Anterior cingulate cortex (tissue), 58 donors: ENCODE results near the gene UBE2E3.
"Not testable (repeated sequence)": the region's sequence is repeated elsewhere in the genome, so short reads cannot be mapped to it uniquely, and the experiment has no call there.

Experiments
- DNase-seq, 58 donors: peaks; one replicate each; lab custom pipeline; 2025; lab: John Stamatoyannopoulos, UW

The UBE2E3 gene

DNA sequence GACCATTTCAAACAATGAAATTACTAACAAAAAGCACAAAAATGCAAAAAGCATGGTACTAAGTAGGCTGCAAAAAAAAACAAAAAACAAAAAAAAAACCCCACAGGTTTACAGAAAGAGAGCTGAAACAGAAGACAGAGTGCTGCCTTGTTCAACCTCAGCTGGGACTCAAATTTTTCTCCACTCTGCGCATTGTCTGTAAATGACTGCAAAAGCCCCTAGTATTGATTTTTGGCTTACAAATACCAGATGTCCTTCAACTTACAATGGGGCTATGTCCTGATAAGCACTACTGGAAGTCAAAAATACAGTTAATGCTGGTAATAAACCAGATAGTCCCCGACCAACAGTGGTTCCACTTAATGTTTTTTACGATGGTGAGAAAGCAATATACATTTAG lies 42.2 kb downstream of the UBE2E3 start:
- DNase-seq = no peak

DNA sequence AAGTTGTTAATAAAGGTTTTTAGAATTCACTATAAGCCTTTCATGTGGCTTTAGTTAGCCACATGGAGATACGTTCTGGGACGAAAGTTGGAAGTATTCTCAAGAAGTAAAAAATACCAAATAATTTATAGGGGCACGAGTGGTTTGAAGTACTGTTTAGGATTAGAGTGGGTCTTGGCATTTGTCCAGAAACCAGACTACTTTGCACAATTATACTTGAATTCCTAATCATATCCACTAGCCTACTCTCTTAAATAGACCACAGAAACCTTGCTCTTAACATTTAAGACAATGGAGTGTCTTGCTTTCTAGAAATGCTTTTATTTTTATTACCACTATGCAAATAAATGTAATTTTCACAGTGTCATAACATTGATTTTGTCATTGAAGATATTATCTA lies 44.6 kb downstream of the UBE2E3 start:
- DNase-seq = no peak

DNA sequence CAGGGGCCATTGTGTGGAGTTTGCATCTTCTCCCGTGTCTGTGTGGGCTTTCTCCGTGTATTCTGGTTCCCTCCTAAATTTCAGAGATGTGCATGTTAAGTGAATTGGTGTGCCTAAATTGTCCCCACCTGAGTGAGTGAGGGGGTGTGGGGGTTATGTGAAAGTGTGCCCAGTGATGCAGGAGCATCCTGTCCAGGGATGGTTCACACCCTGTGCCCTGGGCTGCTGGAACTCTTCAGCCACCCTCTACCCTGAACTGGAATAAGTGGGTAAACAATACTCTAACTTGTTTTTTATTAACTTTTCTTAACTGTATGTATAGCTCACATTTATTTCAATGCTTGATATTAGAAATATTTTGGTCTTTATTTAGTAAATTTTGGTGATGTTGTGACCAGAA lies 56.0 kb downstream of the UBE2E3 start:
- DNase-seq = no peak

DNA sequence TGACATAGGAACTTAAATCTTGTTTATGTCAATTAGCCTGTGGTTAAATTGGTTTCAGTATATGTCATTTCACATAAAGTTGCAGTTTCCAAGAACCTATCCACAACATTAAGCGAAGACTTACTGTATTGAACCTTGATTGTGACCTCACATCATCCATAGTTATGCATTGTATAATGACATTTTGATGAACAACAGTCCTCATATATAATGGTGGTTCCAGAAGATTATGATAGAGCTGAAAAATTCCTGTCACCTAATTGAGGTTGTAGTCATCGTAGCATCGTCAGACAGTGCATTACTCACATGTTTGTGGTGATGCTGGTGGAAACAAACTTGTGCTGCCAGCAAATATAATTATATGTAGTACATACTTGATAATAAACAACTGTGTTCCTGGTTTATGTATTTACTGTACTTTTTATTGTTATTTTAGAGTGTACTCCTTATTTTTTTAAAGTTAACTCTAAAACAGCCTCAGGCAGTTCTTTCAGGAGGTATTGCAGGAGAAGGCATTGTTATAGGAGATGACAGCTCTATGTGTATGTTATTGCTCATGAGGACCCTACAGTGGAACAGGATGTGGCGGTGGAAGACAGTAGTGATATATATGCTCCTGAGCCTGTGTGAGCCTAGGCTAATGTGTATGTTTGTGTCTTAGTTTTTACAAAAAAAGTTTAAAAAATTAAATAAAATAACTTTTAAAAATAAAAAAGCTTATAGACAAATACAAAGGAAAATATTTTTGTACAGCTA lies 56.6 kb downstream of the UBE2E3 start:
- DNase-seq = no peak

DNA sequence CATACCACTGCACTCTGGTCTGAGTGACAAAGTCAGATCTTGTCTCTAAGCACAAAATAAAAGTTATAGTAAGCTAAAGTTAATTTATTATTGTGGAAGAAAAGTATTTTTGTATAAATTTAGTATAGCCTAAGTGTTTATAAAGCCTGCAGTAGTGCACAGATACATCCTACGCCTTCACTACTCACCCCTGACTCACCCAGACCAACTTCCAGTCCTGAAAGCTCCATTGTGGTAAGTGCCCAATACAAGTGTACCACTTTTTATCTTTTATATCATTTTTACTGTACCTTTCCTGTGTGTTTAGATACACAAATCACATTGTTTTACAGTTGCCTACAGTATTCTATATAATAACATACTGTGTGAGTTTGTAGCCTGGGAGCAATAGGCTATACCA lies 57.5 kb downstream of the UBE2E3 start:
- DNase-seq = no peak

DNA sequence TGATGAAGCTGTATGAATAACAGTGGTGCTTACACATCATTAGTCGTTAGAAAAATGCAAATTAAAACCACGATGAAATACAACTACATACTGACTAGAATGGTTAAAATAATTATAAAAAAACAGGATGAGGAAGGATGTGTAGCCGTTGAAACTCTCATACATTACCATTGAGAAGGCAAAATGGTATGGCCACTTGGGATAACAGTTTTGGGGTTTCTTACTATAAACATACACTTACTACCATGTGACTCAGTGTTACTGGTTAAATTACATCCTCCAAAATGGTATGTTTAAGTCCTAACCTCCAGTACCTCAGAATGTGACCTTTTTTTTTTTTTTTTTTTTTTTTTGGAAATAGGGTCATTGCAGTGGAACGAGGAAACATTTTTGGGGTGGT lies 58.4 kb downstream of the UBE2E3 start:
- DNase-seq = no peak

DNA sequence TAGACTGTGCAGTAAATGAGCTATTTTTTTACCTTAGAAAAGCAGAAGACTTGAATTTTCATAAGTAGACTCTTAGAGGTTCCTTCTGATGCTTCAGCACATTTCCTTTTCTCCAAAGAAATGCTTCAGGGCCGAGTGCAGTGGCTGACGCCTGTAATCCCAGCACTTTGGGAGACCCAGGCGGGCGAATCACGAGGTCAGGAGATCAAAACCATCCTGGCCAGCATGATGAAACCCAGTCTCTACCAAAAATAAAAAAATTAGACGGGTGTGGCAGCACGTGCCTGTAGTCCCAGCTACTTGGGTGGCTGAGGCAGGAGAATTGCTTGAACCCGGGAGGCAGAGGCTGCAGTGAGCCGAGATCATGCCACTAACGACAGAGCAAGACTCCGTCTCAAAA lies 60.4 kb downstream of the UBE2E3 start:
- DNase-seq = not testable (repeated sequence)

DNA sequence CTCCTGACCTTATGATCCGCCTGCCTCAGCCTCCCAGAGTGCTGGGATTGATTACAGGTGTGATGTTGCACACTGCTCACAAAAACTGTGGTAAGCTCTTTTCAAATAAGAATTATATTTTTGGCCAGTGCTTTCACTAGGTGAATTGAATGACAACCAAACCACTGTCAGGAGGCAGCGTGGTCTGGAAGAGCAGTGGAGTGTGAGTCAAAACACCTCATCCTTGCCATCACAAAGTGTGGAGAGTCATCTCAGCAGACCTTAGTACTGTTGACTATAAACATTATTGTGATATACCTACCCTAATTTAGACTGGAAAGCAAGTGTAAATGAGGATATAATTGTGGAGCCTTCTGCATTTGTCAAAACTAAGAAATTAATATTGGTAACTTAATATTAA lies 61.3 kb downstream of the UBE2E3 start:
- DNase-seq = no peak

DNA sequence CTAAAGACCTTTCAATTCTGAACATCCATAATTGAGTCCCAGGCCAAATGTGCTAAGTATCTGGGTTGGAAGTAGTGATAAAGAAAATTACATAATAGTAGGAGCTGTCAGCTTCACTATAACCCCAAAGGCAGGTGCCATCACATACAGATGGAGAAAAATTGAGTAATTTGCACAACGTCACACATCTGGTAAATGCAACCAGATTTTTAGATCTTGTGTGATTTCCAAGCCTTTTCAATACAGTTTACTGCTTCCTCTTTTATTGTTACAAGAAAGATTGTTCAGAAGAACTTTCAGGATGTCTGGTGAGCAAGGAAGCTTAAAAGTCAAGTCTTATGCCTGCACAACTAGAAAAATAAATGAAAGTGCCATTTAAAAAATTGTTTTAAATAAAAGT lies 62.3 kb downstream of the UBE2E3 start:
- DNase-seq = no peak

DNA sequence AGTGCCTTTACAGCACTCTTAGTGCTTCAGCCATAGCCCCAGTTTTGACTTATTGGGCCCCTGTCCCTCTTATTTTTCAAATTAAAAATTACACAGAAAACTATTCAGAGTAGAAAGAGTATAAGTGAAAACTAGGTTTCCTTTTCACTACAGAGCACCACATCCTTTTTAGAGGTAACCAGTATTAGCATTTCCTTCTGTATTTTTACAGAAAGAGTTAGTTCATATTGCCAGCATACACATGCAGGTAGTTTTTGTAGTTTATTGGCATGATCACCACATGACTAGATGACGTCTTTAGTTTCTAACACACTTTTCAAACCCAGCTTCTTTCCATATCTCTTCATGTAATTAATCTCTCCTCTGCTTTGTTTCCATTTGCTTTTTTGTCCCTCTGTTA lies 66.4 kb downstream of the UBE2E3 start:
- DNase-seq = no peak

DNA sequence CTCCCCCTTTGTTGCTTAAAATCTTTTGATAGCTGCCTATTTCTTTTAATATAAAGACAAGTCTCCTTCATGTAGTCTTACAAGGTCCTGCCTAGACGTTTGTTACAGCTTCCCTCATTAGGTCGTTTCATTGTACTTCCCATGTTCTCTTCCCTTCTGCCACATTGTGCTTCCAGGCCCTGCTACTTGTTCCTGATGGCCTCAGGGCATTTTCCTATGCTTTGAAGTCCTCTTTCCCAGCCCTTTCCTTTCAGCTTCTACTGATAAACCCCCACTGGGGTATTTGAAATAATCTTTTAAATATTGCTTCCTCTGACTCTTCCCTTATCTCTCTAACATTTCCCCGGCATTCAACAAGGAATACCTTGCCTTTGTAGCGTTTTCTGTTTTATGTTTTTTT lies 67.4 kb downstream of the UBE2E3 start:
- no peak for DNase-seq

DNA sequence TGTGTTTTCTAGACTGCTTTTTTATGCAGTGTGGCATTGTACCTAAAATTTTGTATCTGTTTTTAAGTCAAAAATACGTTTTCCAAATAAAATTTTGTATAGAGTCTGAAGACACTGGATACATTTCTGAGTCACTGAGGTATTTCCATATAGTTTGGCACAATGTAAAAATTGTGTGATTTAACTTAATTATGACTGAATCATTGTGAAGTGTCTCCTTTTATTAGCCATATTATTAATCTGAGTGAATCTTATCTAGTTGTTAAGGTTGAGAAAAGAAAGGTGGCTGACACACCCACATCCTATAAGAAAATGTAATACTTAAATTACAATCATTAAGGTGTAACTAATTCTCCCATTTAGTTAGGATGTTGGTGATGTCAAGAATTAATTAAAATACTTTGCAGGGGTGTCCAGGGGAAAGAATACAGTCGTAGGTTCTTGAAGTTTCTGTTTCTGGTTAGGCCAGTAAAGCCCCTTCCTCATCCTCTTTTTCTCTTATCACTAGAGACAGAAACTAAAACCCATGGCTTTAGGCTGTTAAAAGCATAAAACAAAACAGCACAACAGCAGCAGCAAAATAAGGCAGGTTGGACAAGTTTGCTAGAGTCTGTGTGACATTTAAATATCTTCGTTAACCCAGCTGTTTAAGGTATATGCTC lies 71.6 kb downstream of the UBE2E3 start:
- DNase-seq = no peak

DNA sequence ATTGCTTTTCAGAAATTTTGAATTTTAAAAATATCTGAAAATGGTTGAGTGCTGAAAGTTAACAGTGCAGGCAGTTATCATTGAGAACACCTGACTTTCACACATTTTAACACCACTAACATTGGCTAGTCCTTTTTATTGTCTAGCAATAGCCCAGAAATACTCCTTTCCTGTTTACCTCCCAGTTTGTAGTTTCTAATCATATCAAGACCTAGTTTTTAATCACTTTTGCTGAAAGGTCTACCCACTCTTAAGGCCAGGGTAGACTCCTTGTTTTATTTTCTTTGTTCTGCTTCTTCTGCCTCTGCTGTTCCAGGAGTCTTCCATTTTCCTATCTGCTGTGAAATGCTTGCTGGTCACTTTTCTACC lies 72.1 kb downstream of the UBE2E3 start:
- DNase-seq = no peak

DNA sequence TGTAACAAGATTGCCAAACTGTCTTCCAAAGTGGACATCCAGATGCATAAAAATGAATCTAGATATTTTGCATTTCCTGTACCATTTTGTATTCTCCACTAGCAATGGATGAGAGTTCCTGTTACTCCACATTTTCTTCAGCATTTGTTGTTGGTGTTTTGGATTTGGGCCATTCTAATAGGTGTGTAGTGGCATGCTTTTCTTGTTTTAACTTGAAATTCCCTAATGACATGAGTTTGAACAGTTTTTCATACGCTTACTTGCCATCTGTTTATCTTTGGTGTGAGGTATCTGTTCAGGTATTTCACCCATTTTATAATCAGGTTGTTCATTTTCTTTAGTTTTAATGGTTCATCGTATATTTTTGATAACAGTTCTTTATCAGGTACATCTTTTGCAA lies 73.9 kb downstream of the UBE2E3 start:
- DNase-seq = no peak

DNA sequence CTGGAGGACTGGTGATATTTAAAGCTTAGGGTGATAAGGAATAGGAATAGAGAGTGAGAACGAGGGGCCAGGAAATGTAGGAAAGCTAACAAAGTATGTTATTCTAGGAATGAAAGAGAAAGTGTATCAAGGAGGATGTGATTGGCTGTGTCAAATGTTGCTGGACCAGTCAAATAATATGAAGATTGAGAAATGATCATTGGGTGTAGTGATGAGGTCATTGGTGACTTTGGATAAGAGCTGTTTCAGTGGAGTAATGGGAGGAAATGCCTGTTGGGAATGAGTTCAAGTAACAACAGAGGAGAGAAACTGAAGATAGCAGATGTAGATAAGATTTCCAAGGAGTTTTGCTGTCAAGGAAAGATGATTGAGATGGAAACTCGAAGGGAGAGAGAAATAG lies 74.4 kb downstream of the UBE2E3 start:
- DNase-seq = no peak

DNA sequence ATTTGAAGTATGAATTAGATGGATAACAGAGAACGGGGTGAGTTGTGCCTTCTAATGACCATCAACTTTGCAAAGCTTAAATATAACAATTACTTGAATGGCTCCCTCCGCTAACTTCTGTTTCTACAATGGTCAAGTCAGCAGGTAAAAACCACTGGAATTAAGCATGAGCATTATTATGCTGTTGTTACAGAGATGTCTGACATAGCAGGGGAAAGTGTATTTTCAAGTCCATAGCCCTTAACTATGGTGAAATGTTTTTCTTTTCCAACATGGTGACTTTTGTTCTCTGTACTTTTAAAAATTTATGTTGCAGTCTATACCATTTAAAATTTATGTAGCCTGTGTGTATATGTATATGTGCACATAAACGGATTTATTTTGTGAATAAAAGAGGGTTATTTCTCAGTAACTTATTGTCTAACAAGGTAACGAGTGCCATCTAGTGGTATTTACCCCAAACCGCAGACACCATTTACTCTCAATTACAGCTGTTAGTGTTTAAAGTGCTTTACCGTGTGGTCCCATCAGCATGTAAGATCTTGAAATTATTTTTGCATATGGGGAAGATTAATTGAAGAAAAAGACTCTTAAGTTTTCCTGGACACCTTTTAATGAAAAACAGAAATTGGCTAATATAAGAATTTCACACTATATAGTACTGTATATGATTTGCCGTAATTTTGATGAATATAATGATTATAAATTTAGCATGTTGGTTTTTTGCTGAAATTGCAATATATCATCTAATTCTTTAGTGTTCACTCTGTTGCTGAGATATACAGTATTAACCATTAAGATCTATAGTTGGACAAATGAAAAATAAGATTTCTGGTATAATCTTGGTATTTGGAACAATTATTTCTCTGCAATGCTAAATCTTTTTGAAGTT lies 78.2 kb downstream of the UBE2E3 start:
- DNase-seq = no peak

DNA sequence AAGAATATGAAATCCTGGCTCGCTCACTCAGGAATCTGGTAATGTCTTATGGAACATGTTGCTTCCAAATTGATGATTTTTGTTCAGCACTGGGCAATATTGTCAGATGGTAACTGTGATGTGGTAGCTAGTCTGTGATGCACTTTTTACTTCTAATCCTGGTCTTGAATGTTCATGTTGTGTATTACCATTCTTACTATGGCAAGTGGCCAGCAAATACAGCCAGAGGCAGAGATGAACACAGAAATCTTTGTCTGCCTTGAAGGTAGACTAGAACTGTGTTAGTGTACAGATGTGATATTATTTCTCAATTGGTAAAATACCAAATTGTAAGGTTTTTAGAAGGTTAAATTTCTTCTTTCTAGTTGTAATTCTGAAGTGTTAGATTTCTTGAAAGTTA lies 83.3 kb downstream of the UBE2E3 start:
- no peak for DNase-seq

DNA sequence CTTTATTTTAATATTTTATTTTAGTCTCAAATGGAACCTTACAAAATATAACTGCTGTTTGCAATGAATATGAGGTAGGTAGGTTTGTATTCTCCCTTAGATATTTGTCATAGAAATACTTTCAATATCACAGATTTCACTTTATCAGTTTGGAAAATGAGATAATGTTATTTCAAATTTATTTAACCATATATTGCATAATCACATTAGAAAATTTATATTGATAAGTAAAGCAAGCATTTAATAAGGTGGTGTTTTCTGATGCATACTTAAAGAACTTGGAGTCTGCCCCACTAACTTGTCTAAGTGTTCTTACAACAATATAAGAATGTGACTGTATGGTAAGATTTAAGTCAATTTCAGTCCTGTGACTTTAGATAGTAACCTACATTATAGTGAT lies 85.1 kb downstream of the UBE2E3 start:
- no peak for DNase-seq

DNA sequence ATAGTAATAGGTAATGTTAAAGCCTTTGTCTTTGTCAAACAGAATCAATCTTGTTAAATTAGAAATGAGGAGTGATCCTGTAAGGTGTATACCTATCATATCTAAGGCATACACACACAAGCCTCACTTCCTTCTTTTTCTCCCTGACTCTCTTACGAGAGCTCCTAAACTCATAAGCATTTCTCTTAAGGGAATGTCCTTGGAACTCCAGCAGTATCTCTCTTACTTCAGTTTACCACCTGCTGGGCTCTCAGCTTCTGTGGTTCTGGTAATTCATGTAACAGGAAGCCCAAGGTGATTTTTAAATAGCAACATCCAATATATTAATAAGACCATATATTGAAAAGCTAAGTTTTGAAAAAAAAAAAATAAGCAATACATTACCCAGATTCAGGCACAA lies 85.9 kb downstream of the UBE2E3 start:
- DNase-seq = no peak

DNA sequence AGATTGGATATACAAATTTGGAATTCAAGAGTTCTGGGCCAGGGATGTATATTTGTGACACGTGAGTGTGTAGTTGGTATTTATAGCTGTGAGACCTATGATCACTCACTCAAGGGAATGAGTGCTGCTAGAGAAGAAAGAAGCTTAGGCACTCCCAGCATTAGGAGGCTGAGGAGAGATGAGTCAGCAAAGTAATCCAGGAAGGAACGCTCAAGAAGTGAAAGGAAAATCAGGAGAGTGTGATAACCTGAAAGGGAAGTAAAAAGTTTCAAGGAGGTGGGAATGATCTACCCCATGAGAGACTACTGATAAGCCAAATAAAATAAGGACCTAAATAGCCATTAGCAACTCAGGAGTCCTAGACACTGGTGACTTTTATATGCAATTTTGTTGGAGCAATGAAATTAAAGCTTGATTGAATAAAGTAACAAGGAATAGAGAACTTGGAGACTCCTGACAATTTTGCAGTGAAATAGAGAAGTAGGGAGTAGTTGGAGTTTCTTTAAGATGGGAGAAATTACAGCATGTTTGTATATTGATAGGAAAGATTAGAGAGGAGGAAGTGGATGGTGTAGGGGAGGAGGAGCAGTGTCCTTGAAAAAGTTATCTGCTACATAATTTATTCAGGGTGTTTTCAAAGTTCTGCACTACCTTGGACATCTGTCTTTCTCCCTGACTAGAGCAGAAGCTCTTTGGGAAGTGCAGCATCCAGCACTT lies 89.9 kb downstream of the UBE2E3 start:
- DNase-seq = no peak

DNA sequence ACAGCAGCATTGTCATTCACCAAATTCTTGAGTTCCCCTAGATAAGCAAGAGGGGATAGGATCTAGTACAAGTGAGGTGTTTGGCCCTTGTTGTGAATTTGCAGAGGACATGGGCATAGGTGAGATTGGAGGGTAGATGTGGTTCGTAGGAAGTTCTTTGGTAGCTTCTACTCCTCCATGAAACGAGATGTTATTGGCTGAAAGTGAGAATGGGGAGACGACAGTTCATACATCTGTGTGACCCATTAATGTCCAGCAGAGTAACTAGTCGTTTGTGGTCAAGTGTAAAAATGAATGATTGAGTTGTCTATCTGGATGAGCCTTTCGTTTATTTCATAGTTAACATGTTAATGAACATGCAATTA lies 90.4 kb downstream of the UBE2E3 start:
- DNase-seq = no peak
